ENCODE results near the gene DHDH. TPM values are rescaled to one million over a fixed set of nuclear protein-coding genes. Genes with fewer than 3 reads are reported as not detected.
A peak's percentile ranks its signal among the peaks of the same experiment; 100 is the strongest.

The DHDH gene
- total and polyA plus RNA-seq, 2 of the 13 experiments (the other 11 are each of a cell fraction or from before 2014, with no cell fraction given), result 0.13 to 0.91 TPM

DNA sequence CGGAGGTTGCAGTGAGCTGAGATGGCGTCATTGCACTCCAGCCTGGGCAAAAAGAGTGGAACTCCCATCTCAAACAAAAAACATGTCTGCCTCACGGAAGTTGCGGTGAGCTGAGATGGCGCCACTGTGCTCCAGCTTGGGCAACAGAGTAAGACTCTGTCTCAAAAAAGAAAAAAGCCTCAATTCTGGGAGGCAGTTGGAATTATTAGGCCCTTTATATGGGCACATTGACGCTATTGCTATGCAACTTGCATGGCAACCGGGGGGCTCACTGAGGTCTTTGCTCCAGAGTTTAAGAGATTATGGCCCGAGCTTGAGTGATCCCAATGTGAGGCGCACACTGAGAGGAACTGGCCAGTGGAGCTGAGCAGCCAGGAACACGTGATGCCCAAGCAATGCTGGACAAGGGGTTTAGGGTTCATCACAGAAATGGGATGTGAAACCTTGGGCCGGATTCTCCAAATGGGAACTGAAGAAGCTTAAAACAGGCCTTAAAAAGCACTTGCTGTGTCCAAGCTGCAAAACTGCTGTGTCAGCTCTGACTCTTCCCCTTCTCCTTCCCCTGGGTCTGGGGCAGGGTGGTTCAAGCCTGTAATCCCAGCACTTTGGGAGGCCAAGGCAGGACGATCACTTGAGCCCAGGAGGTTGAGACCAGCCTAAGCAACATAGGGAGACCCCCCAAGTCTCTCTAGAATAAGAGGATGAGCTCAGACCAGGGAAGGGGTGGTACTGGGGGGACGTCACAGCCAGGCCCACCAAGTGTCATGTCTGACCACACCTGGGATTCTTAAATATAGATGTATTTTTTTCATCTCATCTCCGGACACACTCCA, 34.1 kb downstream of the DHDH start (continued):
- TF ChIP-seq ZFP37 (CRISPR knock-in tag; IDR thresholded peaks at IDR 0.05; ENCODE audit: borderline replicate concordance) (no peak; the same call in 1 of the 2 replicates), KAT8 (CRISPR knock-in tag; IDR thresholded peaks at IDR 0.05) (no peak; the same call in none of the 2 replicates), ZNF30 (CRISPR knock-in tag; IDR thresholded peaks at IDR 0.05) (no peak), TAF15 (IDR thresholded peaks at IDR 0.05; ENCODE audit: low read depth, low read length, poor library complexity, severe bottlenecking) (no peak), SOX5 (CRISPR knock-in tag; IDR thresholded peaks at IDR 0.05; ENCODE audit: borderline replicate concordance) (no peak), CBX2 (IDR thresholded peaks at IDR 0.05; ENCODE audit: low read depth, low read length) (no peak), CBX2 (CRISPR knock-in tag; IDR thresholded peaks at IDR 0.05; ENCODE audit: low read depth) (no peak), TFDP1 (CRISPR knock-in tag; IDR thresholded peaks at IDR 0.05; ENCODE audit: borderline replicate concordance) (no peak), FOXP4 (CRISPR knock-in tag; IDR thresholded peaks at IDR 0.05) (0 out of 2 replicates have a peak, but pooled peaks have one; percentile 3), ZNF207 (IDR thresholded peaks at IDR 0.05; ENCODE audit: borderline replicate concordance) (no peak), ZNF235 (CRISPR knock-in tag; IDR thresholded peaks at IDR 0.05; ENCODE audit: borderline replicate concordance) (no peak), ZNF782 (CRISPR knock-in tag; IDR thresholded peaks at IDR 0.05; ENCODE audit: borderline replicate concordance) (no peak), MTA3 (CRISPR knock-in tag; IDR thresholded peaks at IDR 0.05) (no peak), ZNF496 (CRISPR knock-in tag; IDR thresholded peaks at IDR 0.05; ENCODE audit: insufficient replicate concordance) (no peak), ZMAT5 (CRISPR knock-in tag; IDR thresholded peaks at IDR 0.05; ENCODE audit: borderline replicate concordance, low read depth) (no peak), RBFOX2 (IDR thresholded peaks at IDR 0.05; ENCODE audit: low read depth, low read length) (peak; percentile 88)
- TF ChIP-seq, protein P1, sequence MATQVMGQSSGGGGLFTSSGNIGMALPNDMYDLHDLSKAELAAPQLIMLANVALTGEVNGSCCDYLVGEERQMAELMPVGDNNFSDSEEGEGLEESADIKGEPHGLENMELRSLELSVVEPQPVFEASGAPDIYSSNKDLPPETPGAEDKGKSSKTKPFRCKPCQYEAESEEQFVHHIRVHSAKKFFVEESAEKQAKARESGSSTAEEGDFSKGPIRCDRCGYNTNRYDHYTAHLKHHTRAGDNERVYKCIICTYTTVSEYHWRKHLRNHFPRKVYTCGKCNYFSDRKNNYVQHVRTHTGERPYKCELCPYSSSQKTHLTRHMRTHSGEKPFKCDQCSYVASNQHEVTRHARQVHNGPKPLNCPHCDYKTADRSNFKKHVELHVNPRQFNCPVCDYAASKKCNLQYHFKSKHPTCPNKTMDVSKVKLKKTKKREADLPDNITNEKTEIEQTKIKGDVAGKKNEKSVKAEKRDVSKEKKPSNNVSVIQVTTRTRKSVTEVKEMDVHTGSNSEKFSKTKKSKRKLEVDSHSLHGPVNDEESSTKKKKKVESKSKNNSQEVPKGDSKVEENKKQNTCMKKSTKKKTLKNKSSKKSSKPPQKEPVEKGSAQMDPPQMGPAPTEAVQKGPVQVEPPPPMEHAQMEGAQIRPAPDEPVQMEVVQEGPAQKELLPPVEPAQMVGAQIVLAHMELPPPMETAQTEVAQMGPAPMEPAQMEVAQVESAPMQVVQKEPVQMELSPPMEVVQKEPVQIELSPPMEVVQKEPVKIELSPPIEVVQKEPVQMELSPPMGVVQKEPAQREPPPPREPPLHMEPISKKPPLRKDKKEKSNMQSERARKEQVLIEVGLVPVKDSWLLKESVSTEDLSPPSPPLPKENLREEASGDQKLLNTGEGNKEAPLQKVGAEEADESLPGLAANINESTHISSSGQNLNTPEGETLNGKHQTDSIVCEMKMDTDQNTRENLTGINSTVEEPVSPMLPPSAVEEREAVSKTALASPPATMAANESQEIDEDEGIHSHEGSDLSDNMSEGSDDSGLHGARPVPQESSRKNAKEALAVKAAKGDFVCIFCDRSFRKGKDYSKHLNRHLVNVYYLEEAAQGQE (IDR thresholded peaks at IDR 0.05; ENCODE audit: borderline replicate concordance in 1 of 2, low read depth in 1 of 2, low read length in 2 of 2), result no peak; a peak in 1 of 4 replicates
- TF ChIP-seq, protein P2, sequence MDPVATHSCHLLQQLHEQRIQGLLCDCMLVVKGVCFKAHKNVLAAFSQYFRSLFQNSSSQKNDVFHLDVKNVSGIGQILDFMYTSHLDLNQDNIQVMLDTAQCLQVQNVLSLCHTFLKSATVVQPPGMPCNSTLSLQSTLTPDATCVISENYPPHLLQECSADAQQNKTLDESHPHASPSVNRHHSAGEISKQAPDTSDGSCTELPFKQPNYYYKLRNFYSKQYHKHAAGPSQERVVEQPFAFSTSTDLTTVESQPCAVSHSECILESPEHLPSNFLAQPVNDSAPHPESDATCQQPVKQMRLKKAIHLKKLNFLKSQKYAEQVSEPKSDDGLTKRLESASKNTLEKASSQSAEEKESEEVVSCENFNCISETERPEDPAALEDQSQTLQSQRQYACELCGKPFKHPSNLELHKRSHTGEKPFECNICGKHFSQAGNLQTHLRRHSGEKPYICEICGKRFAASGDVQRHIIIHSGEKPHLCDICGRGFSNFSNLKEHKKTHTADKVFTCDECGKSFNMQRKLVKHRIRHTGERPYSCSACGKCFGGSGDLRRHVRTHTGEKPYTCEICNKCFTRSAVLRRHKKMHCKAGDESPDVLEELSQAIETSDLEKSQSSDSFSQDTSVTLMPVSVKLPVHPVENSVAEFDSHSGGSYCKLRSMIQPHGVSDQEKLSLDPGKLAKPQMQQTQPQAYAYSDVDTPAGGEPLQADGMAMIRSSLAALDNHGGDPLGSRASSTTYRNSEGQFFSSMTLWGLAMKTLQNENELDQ (CRISPR knock-in tag; IDR thresholded peaks at IDR 0.05; ENCODE audit: borderline replicate concordance), result no peak
